Nephron progenitor cell (in vitro differentiated cells): ENCODE measurements around the gene GALNT5.

Experiments used
- DNase-seq: peaks from one replicate; pipeline ENCODE4 v3.0.0; 2021
- H3K27ac Mint-ChIP-seq: 2 replicates; pipeline ENCODE4 v1.8.0; 2021; ENCODE audit warnings: mild to moderate bottlenecking, moderate library complexity, mixed read lengths
- H3K27me3 Mint-ChIP-seq: 2 replicates; pipeline ENCODE4 v1.8.0; 2021; ENCODE audit warnings: mild to moderate bottlenecking, low read depth, mixed read lengths; ENCODE audit not compliant: poor library complexity
- H3K36me3 Mint-ChIP-seq: 2 replicates; pipeline ENCODE4 v1.8.0; 2021; ENCODE audit warnings: low read depth, mixed read lengths
- H3K4me1 Mint-ChIP-seq: 2 replicates; pipeline ENCODE4 v1.8.0; 2021; ENCODE audit warnings: mixed read lengths
- H3K4me3 Mint-ChIP-seq: 2 replicates; pipeline ENCODE4 v1.8.0; 2021; ENCODE audit warnings: mild to moderate bottlenecking, moderate library complexity, mixed read lengths
- H3K9me3 Mint-ChIP-seq: 2 replicates; pipeline ENCODE4 v1.8.0; 2021; ENCODE audit warnings: mild to moderate bottlenecking, moderate library complexity, mixed read lengths
- CTCF ChIP-seq: fragments of 200-600 bp; sonication (generic); IDR thresholded peaks from 2 replicates; pipeline ENCODE4 v1.5.0; 2021; ENCODE audit warnings: antibody characterized with exemption

GALNT5 gene

GRCh38 chr2:157231476-157231875 lies 26.0 kb upstream of the GALNT5 start:
- DNase-seq: no peak
- Mint-ChIP-seq H3K4me3 (no peak overlapping the region), H3K9me3 (peaks cover 6% of the 10 kb centered on the region), H3K4me1 (no peaks in the 10 kb centered on the region), H3K36me3 (peaks cover 4% of the 10 kb centered on the region), H3K27me3 (peaks cover under 1% of the 10 kb centered on the region), H3K27ac (no peak overlapping the region)
- TF ChIP-seq CTCF: no peak

- Mint-ChIP-seq H3K4me1 (no peaks in the 10 kb centered on the region), H3K4me3 (no peak overlapping the region), H3K27ac (no peak overlapping the region), H3K9me3 (peaks cover 6% of the 10 kb centered on the region), H3K36me3 (peaks cover 4% of the 10 kb centered on the region), H3K27me3 (peaks cover 3% of the 10 kb centered on the region)
- DNase-seq: no peak
- no peak for TF ChIP-seq CTCF
These were observed 24.0 kb upstream of the GALNT5 start for GRCh38 chr2:157233506-157233905.

- no peak for TF ChIP-seq CTCF
- no peaks in the 10 kb centered on the region for H3K4me1 Mint-ChIP-seq
- DNase-seq: no peak
- peaks cover 3% of the 10 kb centered on the region for H3K27me3 Mint-ChIP-seq
- peaks cover 4% of the 10 kb centered on the region for H3K36me3 Mint-ChIP-seq
- peaks cover 6% of the 10 kb centered on the region for H3K9me3 Mint-ChIP-seq
- no peak overlapping the region for H3K27ac Mint-ChIP-seq
- no peak overlapping the region for H3K4me3 Mint-ChIP-seq
These were observed 21.1 kb upstream of the GALNT5 start for GRCh38 chr2:157236404-157236803.

- peaks cover 3% of the 10 kb centered on the region for H3K27me3 Mint-ChIP-seq
- H3K9me3 Mint-ChIP-seq: peaks cover 4% of the 10 kb centered on the region
- H3K27ac Mint-ChIP-seq: no peak overlapping the region
- H3K36me3 Mint-ChIP-seq: peaks cover 3% of the 10 kb centered on the region
- no peak for DNase-seq
- H3K4me3 Mint-ChIP-seq: no peak overlapping the region
- TF ChIP-seq CTCF: no peak
- H3K4me1 Mint-ChIP-seq: no peaks in the 10 kb centered on the region
These were observed 19.2 kb upstream of the GALNT5 start for GRCh38 chr2:157238296-157238695.

- Mint-ChIP-seq H3K36me3 (no peaks in the 10 kb centered on the region), H3K27ac (no peak overlapping the region)
- DNase-seq: no peak
These were observed 12.8 kb upstream of the GALNT5 start for GRCh38 chr2:157244691-157245090.

More at GRCh38 chr2:157244691-157245090, 12.8 kb upstream of the GALNT5 start:
- no peak for TF ChIP-seq CTCF
- no peak overlapping the region for H3K4me3 Mint-ChIP-seq
- peaks cover 6% of the 10 kb centered on the region for H3K27me3 Mint-ChIP-seq
- H3K4me1 Mint-ChIP-seq: peaks cover 18% of the 10 kb centered on the region
- no peaks in the 10 kb centered on the region for H3K9me3 Mint-ChIP-seq
